Measurements from ENCODE around the gene SH2D1B. TPM values are rescaled to one million over a fixed set of nuclear protein-coding genes. Genes with fewer than 3 reads are reported as not detected.
A peak's percentile ranks its signal among the peaks of the same experiment; 100 is the strongest.

SH2D1B gene
- total RNA-seq, 4 donors from 2014 or later: 0.10 TPM; not detected in 3

GRCh38 chr1:162389971-162390370 lies 22.0 kb downstream of the SH2D1B start:
- Histone ChIP-seq H3K27ac (no peak overlapping the region), H3K4me1 (no peaks in the 10 kb centered on the region), H3K4me3 (no peak overlapping the region), H3K27me3 (peaks cover 12% of the 10 kb centered on the region), H3K9me3 (no peaks in the 10 kb centered on the region), H3K36me3 (no peaks in the 10 kb centered on the region)
- no peak for TF ChIP-seq POLR2AphosphoS5 (IDR thresholded peaks at IDR 0.05)
- no peak for TF ChIP-seq CTCF (IDR thresholded peaks at IDR 0.05)
- TF ChIP-seq EP300 (IDR thresholded peaks at IDR 0.05): no peak
- no peak for TF ChIP-seq POLR2A (IDR thresholded peaks at IDR 0.05)
- no peak for ATAC-seq
- WGBS, 2 donors (ENCODE audit: low coverage in 1 of 2): 100% methylated on average over 1 of the region's 9 CpGs; no CpG with 5 or more reads in 1 of the 2 donors

GRCh38 chr1:162389021-162389818 lies 22.7 kb downstream of the SH2D1B start:
- TF ChIP-seq EP300 (IDR thresholded peaks at IDR 0.05) (no peak), POLR2A (IDR thresholded peaks at IDR 0.05) (no peak), POLR2AphosphoS5 (IDR thresholded peaks at IDR 0.05) (no peak), CTCF (IDR thresholded peaks at IDR 0.05) (no peak)

GRCh38 chr1:162388615-162389014 lies 23.3 kb downstream of the SH2D1B start:
- TF ChIP-seq EP300 (IDR thresholded peaks at IDR 0.05): no peak
- no peaks in the 10 kb centered on the region for H3K9me3 ChIP-seq
- H3K4me1 ChIP-seq: no peaks in the 10 kb centered on the region
- peaks cover 7% of the 10 kb centered on the region for H3K27me3 ChIP-seq
- WGBS, 2 donors (ENCODE audit: low coverage in 1 of 2): 85% methylated on average over 5 of the region's 5 CpGs; no CpG with 5 or more reads in 1 of the 2 donors
- no peak overlapping the region for H3K27ac ChIP-seq
- H3K36me3 ChIP-seq: peaks cover 0 to 11% of the 10 kb centered on the region in 2 donors
- ATAC-seq: peak; percentile 14
- H3K4me3 ChIP-seq: no peak overlapping the region

More at GRCh38 chr1:162389021-162389818, 22.7 kb downstream of the SH2D1B start:
- no peak overlapping the region for H3K4me3 ChIP-seq
- peaks cover 7% of the 10 kb centered on the region for H3K27me3 ChIP-seq
- no peaks in the 10 kb centered on the region for H3K4me1 ChIP-seq
- peaks cover 0 to 7% of the 10 kb centered on the region in 2 donors for H3K36me3 ChIP-seq
- ATAC-seq: no peak
- WGBS, 2 donors (ENCODE audit: low coverage in 1 of 2): 46 to 84% methylated on average over 7 to 9 of the region's 11 CpGs
- H3K27ac ChIP-seq: no peak overlapping the region
- no peaks in the 10 kb centered on the region for H3K9me3 ChIP-seq

- H3K4me1 ChIP-seq: no peaks in the 10 kb centered on the region
- no peak overlapping the region for H3K27ac ChIP-seq
- TF ChIP-seq CTCF (IDR thresholded peaks at IDR 0.05) (no peak), EP300 (IDR thresholded peaks at IDR 0.05) (no peak), POLR2AphosphoS5 (IDR thresholded peaks at IDR 0.05) (no peak), POLR2A (IDR thresholded peaks at IDR 0.05) (no peak)
- no peaks in the 10 kb centered on the region for H3K9me3 ChIP-seq
- H3K36me3 ChIP-seq: peaks cover 0 to 15% of the 10 kb centered on the region in 2 donors
- WGBS, 2 donors (ENCODE audit: low coverage in 1 of 2): 79 to 84% methylated on average over 2 to 8 of the region's 8 CpGs
- H3K4me3 ChIP-seq: no peak overlapping the region
- H3K27me3 ChIP-seq: peaks cover 7% of the 10 kb centered on the region
- no peak for ATAC-seq
Measured at GRCh38 chr1:162388083-162388594, 23.8 kb downstream of the SH2D1B start.

GRCh38 chr1:162387226-162388082 lies 24.5 kb downstream of the SH2D1B start:
- no peak overlapping the region for H3K27ac ChIP-seq
- H3K4me3 ChIP-seq: no peak overlapping the region
- no peak for ATAC-seq
- peaks cover 0 to 18% of the 10 kb centered on the region in 2 donors for H3K36me3 ChIP-seq
- TF ChIP-seq CTCF (IDR thresholded peaks at IDR 0.05) (no peak), POLR2AphosphoS5 (IDR thresholded peaks at IDR 0.05) (no peak), POLR2A (IDR thresholded peaks at IDR 0.05) (no peak), EP300 (IDR thresholded peaks at IDR 0.05) (no peak)
- 81 to 86% methylated on average over 8 to 15 of the region's 20 CpGs for WGBS, 2 donors (ENCODE audit: low coverage in 1 of 2)
- H3K27me3 ChIP-seq: peaks cover under 1% of the 10 kb centered on the region
- H3K9me3 ChIP-seq: no peaks in the 10 kb centered on the region
- no peaks in the 10 kb centered on the region for H3K4me1 ChIP-seq
